GM18870 (cell line): ENCODE data around the gene CDX2.
"Not testable (repeated sequence)": the region's sequence is repeated elsewhere in the genome, so short reads cannot be mapped to it uniquely, and the experiment has no call there.

Experiments
- ATAC-seq: cut with Tn5 transposase; IDR thresholded peaks from one replicate; pipeline ENCODE4 v1.9.1; 2021; ENCODE audit warnings: moderate library complexity; ENCODE audit not compliant: unreplicated experiment

Gene CDX2

GRCh38 chr13:27969082-27969865, at the start of gene CDX2:
TSS of gene CDX2 (minus strand) at chr13:27969315. CDS start at chr13:27969006, 309 bp downstream.
- no peak for ATAC-seq

- ATAC-seq, result no peak
These were observed 45.2 kb upstream of the CDX2 start for GRCh38 chr13:28014301-28014700.

GRCh38 chr13:28013482-28013881, 44.4 kb upstream of the CDX2 start:
- no peak for ATAC-seq

GRCh38 chr13:28012896-28013295, 43.8 kb upstream of the CDX2 start:
- ATAC-seq, result peak; percentile 94

GRCh38 chr13:28012383-28012782, 43.3 kb upstream of the CDX2 start:
- no peak for ATAC-seq

- no peak for ATAC-seq
These were observed 40.9 kb upstream of the CDX2 start for GRCh38 chr13:28010046-28010445.

GRCh38 chr13:28005016-28005415, 35.9 kb upstream of the CDX2 start:
- ATAC-seq, result not testable (repeated sequence)

GRCh38 chr13:28002886-28003698, 34.0 kb upstream of the CDX2 start:
- ATAC-seq, result no peak

- ATAC-seq, result no peak
These were observed 32.8 kb upstream of the CDX2 start for GRCh38 chr13:28001837-28002473.

- ATAC-seq, result no peak
These were observed 31.9 kb upstream of the CDX2 start for GRCh38 chr13:28001049-28001448.

- ATAC-seq, result no peak
These were observed 31.5 kb upstream of the CDX2 start for GRCh38 chr13:28000567-28000966.

- ATAC-seq, result no peak
These were observed 28.9 kb upstream of the CDX2 start for GRCh38 chr13:27997904-27998522.

GRCh38 chr13:27991881-27992280, 22.8 kb upstream of the CDX2 start:
- no peak for ATAC-seq

- no peak for ATAC-seq
These were observed 19.4 kb upstream of the CDX2 start, which contains the start of gene URAD for GRCh38 chr13:27988520-27988919. TSS of gene URAD (minus strand) at chr13:27988693. CDS start at chr13:27988637, 56 bp downstream.

- ATAC-seq, result no peak
These were observed 16.5 kb upstream of the CDX2 start for GRCh38 chr13:27985600-27985999.

- ATAC-seq, result no peak
These were observed 13.2 kb upstream of the CDX2 start for GRCh38 chr13:27982361-27982760.

- ATAC-seq, result no peak
These were observed 12.0 kb upstream of the CDX2 start for GRCh38 chr13:27981006-27981708.

- ATAC-seq, result no peak
These were observed 11.3 kb upstream of the CDX2 start for GRCh38 chr13:27980280-27980998.

- no peak for ATAC-seq
These were observed 10.7 kb upstream of the CDX2 start for GRCh38 chr13:27979765-27980279.
